GM12873 (cell line): ENCODE results near the gene TSPOAP1.
A peak's percentile ranks its signal among the peaks of the same experiment; 100 is the strongest.

Source experiments
- CTCF ChIP-seq: IDR thresholded peaks from 2 replicates; pipeline ENCODE4 v1.5.1; 2012; ENCODE audit warnings: low read depth, mild to moderate bottlenecking, moderate library complexity, low read length, control low read depth; ENCODE audit not compliant: insufficient read depth; ENCODE audit errors: missing control alignments

The TSPOAP1 gene

GRCh38 chr17:58308985-58309917, 19.3 kb downstream of the TSPOAP1 start:
- TF ChIP-seq CTCF, result no peak

DNA sequence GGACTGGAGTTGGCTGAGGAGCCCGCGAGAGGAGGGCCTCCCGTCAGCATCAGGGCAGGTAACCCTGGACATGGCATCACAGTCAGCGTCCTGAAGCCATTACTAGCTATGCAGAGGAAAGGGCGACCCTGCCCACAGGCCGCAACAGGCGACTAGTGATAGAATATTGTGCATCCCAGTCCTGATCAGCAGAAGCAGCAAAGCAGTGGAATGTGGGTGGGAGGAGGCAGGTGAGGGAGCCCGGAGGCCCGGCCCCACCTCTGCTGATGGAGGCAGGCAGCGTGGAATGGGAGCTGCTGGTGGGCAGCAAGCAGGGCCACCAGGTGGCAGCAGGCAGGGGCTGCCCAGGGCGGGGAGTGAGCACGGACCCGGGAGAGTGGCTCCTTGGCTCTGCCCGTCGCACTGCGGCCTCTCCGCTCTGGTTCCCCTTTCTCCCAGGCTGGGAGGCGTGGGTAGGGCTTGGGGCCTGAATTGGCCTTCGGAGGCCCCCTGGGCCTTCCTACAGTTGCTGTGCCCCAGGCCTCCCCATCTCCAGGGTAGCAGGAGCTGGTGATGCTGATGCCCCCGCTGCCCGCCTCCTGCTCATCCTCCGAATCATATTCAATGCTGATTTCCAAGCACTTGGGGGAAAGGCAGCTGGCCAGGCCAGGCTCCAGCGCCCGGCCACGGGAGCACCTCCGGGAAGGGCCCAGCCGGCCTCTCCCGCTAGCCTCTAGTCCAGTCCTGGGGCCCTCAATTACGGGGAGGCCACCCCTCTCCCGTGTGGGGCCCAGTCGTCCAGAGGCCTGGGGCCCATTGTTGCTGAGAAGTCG, 20.2 kb downstream of the TSPOAP1 start:
- peak; percentile 43 for TF ChIP-seq CTCF

DNA sequence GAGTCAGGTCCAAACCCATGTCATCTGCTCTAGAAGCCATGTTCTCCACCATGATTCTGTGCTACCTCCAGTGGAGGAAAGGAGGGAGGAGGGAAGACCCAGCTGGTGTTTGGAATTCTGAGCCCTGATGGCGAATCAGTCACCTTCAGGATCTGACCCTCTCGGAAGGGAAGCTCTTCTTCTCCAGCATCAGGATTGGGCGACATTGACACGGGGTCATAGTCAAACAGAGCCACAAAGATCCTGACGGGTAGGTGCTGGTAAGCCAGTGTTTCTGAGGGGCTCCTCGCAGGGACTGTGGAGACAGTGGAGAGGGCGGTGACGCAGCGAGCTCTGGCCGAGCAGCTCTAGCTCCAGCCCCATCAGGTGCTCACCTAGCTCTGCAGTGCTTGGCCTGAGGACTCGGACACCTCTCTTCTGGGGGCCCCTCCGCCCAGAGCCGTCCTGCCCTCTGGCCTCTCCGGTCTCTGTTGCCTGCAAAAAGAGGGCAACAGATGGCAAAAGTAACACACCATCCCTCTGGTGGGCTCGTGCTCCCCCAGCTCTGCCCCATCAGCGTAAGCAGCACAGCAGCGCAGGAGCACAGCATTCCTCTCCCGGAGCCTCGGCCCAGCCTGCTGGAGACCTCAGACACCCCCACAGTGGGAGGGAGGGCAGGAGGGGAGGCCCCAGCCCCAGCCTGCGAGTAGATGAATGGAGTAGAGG, 21.0 kb downstream of the TSPOAP1 start:
- no peak for TF ChIP-seq CTCF

- no peak for TF ChIP-seq CTCF
These were observed 22.3 kb downstream of the TSPOAP1 start for GRCh38 chr17:58306131-58306951.

GRCh38 chr17:58305626-58306025, 23.0 kb downstream of the TSPOAP1 start:
- no peak for TF ChIP-seq CTCF

GRCh38 chr17:58304750-58305486, 23.7 kb downstream of the TSPOAP1 start:
- no peak for TF ChIP-seq CTCF
